Parathyroid adenoma (tissue), 2 donors: ENCODE data around the gene MAMDC2.
"Not testable (repeated sequence)": the region's sequence is repeated elsewhere in the genome, so short reads cannot be mapped to it uniquely, and the experiment has no call there.

Experiments
- H2AFZ ChIP-seq: fragments of 300-600 bp; sonication (generic); one replicate; pipeline ENCODE4 v1.7.0; 2017; ENCODE audit warnings: antibody characterized with exemption, mild to moderate bottlenecking
- H3K27ac ChIP-seq: fragments of 300-600 bp; sonication (generic); one replicate; pipeline ENCODE4 v1.7.0; 2017
- H3K27me3 ChIP-seq: fragments of 300-600 bp; sonication (generic); one replicate; pipeline ENCODE4 v1.7.0; 2017; ENCODE audit warnings: low read length; ENCODE audit not compliant: control insufficient read depth, insufficient read depth
- H3K36me3 ChIP-seq: fragments of 300-600 bp; sonication (generic); one replicate; pipeline ENCODE4 v1.7.0; 2017; ENCODE audit warnings: low read length; ENCODE audit not compliant: control insufficient read depth, insufficient read depth
- H3K4me1 ChIP-seq: fragments of 300-600 bp; sonication (generic); one replicate; pipeline ENCODE4 v1.7.0; 2017; ENCODE audit warnings: control low read depth
- H3K4me2 ChIP-seq: fragments of 300-600 bp; sonication (generic); one replicate; pipeline ENCODE4 v1.7.0; 2017; ENCODE audit warnings: low read length
- H3K4me3 ChIP-seq: fragments of 300-600 bp; sonication (generic); one replicate; pipeline ENCODE4 v1.7.0; 2017; ENCODE audit warnings: low read depth, low read length
- H3K79me2 ChIP-seq: fragments of 300-600 bp; sonication (generic); one replicate; pipeline ENCODE4 v1.7.0; 2017; ENCODE audit warnings: control low read depth
- H3K9ac ChIP-seq: fragments of 300-600 bp; sonication (generic); one replicate; pipeline ENCODE4 v1.7.0; 2017; ENCODE audit warnings: mild to moderate bottlenecking
- H3K9me3 ChIP-seq: fragments of 300-600 bp; sonication (generic); one replicate; pipeline ENCODE4 v1.7.0; 2017; ENCODE audit warnings: low read length; ENCODE audit not compliant: control insufficient read depth
- CTCF ChIP-seq: fragments of 300-600 bp; sonication (generic); IDR thresholded peaks from one replicate; pipeline ENCODE4 v1.7.0; 2017; ENCODE audit warnings: antibody characterized with exemption, mild to moderate bottlenecking
- donor health status: primary hyperparathyroidism.

Gene MAMDC2

GRCh38 chr9:70229026-70229425, 185.4 kb downstream of the MAMDC2 start:
- Histone ChIP-seq H3K4me2 (no peak overlapping the region), H3K4me3 (no peak overlapping the region)

GRCh38 chr9:70229579-70229978, 185.9 kb downstream of the MAMDC2 start:
- TF ChIP-seq CTCF, result no peak
- no peak overlapping the region for H3K9ac ChIP-seq
- no peaks in the 10 kb centered on the region for H3K79me2 ChIP-seq
- no peak overlapping the region for H2AFZ ChIP-seq
- H3K27ac ChIP-seq, result no peak overlapping the region
- H3K4me1 ChIP-seq, result no peaks in the 10 kb centered on the region
- H3K4me3 ChIP-seq, result no peak overlapping the region
- no peaks in the 10 kb centered on the region for H3K27me3 ChIP-seq
- H3K4me2 ChIP-seq, result no peak overlapping the region
- H3K36me3 ChIP-seq, result no peaks in the 10 kb centered on the region
- H3K9me3 ChIP-seq, result no peaks in the 10 kb centered on the region

More at GRCh38 chr9:70229026-70229425, 185.4 kb downstream of the MAMDC2 start:
- Histone ChIP-seq H3K27me3 (no peaks in the 10 kb centered on the region), H3K4me1 (no peaks in the 10 kb centered on the region), H2AFZ (no peak overlapping the region), H3K36me3 (no peaks in the 10 kb centered on the region), H3K79me2 (no peaks in the 10 kb centered on the region), H3K27ac (no peak overlapping the region), H3K9me3 (no peaks in the 10 kb centered on the region), H3K9ac (no peak overlapping the region)
- TF ChIP-seq CTCF, result no peak

- Histone ChIP-seq H3K9me3 (no peaks in the 10 kb centered on the region), H3K27me3 (no peaks in the 10 kb centered on the region), H3K36me3 (no peaks in the 10 kb centered on the region), H3K27ac (no peak overlapping the region), H2AFZ (no peak overlapping the region), H3K4me3 (no peak overlapping the region), H3K4me1 (no peaks in the 10 kb centered on the region), H3K9ac (no peak overlapping the region), H3K79me2 (no peaks in the 10 kb centered on the region), H3K4me2 (no peak overlapping the region)
- TF ChIP-seq CTCF, result no peak
Observed at GRCh38 chr9:70232476-70232875, 188.8 kb downstream of the MAMDC2 start.

GRCh38 chr9:70234208-70234607, 190.6 kb downstream of the MAMDC2 start:
- not testable (repeated sequence) for H2AFZ ChIP-seq, H3K9me3 ChIP-seq, H3K27me3 ChIP-seq, H3K4me3 ChIP-seq, H3K79me2 ChIP-seq, H3K4me2 ChIP-seq, H3K4me1 ChIP-seq, H3K36me3 ChIP-seq, H3K9ac ChIP-seq, H3K27ac ChIP-seq

- not testable (repeated sequence) for H3K9ac ChIP-seq, H3K9me3 ChIP-seq, H2AFZ ChIP-seq, H3K27ac ChIP-seq, H3K4me3 ChIP-seq, H3K4me1 ChIP-seq, H3K79me2 ChIP-seq, H3K4me2 ChIP-seq, H3K36me3 ChIP-seq, H3K27me3 ChIP-seq
Observed at GRCh38 chr9:70245952-70246351, 202.3 kb downstream of the MAMDC2 start.

GRCh38 chr9:70250221-70250620, 206.6 kb downstream of the MAMDC2 start:
- Histone ChIP-seq H3K4me3 (no peak overlapping the region), H3K27ac (no peak overlapping the region), H3K9me3 (no peaks in the 10 kb centered on the region), H3K79me2 (no peaks in the 10 kb centered on the region), H3K27me3 (no peaks in the 10 kb centered on the region), H3K9ac (no peak overlapping the region), H3K36me3 (no peaks in the 10 kb centered on the region), H2AFZ (no peak overlapping the region), H3K4me1 (no peaks in the 10 kb centered on the region), H3K4me2 (no peak overlapping the region)
- no peak for TF ChIP-seq CTCF
